ENCODE results near the gene SPNS2.
"Not testable (repeated sequence)": the region's sequence is repeated elsewhere in the genome, so short reads cannot be mapped to it uniquely, and the experiment has no call there.

Gene SPNS2

DNA sequence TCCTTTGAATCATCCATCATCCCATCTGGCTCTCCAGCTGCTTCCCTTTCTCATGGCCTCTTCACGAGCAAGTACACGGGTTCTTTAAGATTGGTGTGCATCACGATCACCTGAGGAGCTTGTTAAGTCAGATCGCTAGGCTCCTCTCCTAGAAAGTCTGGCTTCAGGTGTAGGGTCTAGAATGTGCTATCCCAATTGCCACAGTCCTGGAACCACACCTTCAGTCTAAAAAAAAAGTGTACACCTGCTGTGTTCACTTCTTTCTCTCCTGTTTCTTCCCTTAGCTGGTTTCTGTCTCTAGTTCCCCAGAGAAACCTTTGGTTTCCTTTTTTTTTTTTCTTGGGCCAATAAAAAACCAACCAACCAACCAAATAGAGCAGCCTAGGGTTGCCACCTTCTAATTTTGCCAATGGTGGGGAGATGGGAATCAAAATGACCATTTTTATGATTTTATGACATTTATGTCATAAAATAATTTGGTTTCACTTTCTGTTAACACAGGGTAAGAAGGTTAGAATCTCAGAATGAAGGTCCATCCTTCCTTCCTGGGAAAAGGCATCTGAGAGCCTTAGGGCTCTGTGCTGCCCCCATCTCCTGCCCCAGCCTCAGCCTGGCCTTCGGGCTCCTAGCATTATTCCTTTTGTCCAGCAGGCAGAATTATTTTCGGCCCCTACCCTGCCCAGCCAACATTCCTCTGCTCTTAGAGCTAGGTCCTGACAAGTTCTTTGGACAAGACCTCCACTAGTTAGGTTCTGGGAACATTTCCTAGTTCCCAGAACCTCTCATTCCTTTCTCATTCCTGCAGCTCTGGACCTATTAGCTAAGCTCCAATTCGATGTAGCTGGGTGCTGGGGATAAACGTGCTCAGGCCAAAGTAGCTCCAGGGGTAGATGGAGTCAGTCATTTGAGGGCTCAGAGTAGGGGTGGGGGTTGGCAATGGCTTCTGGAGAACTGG lies 63.6 kb downstream of the SPNS2 start:
- H3K27ac Mint-ChIP-seq: no peak overlapping the region
- H3K4me3 Mint-ChIP-seq: no peak overlapping the region
- ATAC-seq (no peak), DNase-seq (no peak)
- peaks cover 34% of the 10 kb centered on the region for H3K4me1 Mint-ChIP-seq
- H3K36me3 Mint-ChIP-seq (ENCODE audit: low read depth): no peaks in the 10 kb centered on the region
- H3K27me3 Mint-ChIP-seq: no peaks in the 10 kb centered on the region
- H3K9me3 Mint-ChIP-seq: no peaks in the 10 kb centered on the region

DNA sequence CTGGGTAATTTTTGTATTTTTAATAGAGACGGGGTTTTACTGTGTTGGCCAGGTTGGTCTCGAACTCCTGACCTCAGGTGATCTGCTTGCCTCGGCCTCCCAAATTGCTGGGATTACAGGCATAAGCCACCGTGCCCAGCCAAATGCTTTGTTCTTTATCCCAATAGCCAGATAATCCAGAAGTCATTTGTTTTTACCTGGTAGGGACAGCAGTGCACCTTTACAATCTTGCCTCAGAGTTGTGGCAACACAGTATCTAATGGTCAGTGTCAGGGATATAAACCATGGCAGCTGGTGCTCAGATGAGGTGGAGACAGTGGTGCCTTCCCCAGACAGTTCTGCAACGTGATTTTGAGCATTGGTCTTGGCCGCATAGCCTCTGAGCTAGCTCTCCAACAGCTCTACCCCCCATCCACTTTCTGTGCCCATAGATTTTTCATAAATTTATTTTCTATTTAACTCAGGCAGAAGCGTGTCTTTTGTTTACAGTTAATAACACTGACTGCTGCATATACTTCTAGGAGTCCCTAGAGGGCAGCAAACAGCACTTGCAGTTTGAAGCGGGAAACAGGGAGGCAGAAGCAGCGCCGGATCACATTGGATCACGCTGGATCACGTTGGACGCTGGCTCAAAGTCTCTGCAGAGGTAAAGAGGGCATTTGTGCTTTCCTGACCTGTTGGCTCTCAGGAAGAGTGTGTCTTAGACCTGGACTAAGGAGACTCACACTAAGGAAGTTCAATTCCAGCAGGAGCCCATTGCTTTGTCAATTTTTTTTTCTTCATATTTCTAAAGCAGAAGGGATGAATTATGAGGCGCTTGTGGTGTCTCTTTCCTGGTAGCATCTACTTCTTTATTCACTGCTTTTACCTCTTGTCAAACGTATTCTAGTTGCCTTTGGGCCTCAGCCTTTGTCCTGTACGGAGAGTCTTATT lies 66.8 kb downstream of the SPNS2 start:
- Mint-ChIP-seq H3K27me3 (peaks cover 3% of the 10 kb centered on the region), H3K9me3 (no peaks in the 10 kb centered on the region), H3K27ac (peak overlapping the region; percentile 5), H3K36me3 (ENCODE audit: low read depth) (no peaks in the 10 kb centered on the region), H3K4me3 (no peak overlapping the region), H3K4me1 (peaks cover 33% of the 10 kb centered on the region)
- DNase-seq (peak; percentile 52), ATAC-seq (no peak)

- DNase-seq (peak; percentile 62), ATAC-seq (peak; percentile 67)
- no peaks in the 10 kb centered on the region for H3K9me3 Mint-ChIP-seq
- no peaks in the 10 kb centered on the region for H3K36me3 Mint-ChIP-seq (ENCODE audit: low read depth)
- H3K4me3 Mint-ChIP-seq: no peak overlapping the region
- peaks cover 28% of the 10 kb centered on the region for H3K4me1 Mint-ChIP-seq
- no peak overlapping the region for H3K27ac Mint-ChIP-seq
- peaks cover 3% of the 10 kb centered on the region for H3K27me3 Mint-ChIP-seq
Measured at GRCh38 chr17:4566785-4567184, 68.1 kb downstream of the SPNS2 start.

GRCh38 chr17:4569591-4569990 lies 70.9 kb downstream of the SPNS2 start:
- Mint-ChIP-seq H3K4me1 (peaks cover 20% of the 10 kb centered on the region), H3K27me3 (peaks cover 9% of the 10 kb centered on the region), H3K27ac (no peak overlapping the region), H3K9me3 (no peaks in the 10 kb centered on the region), H3K4me3 (no peak overlapping the region), H3K36me3 (ENCODE audit: low read depth) (no peaks in the 10 kb centered on the region)
- DNase-seq (no peak), ATAC-seq (no peak)

DNA sequence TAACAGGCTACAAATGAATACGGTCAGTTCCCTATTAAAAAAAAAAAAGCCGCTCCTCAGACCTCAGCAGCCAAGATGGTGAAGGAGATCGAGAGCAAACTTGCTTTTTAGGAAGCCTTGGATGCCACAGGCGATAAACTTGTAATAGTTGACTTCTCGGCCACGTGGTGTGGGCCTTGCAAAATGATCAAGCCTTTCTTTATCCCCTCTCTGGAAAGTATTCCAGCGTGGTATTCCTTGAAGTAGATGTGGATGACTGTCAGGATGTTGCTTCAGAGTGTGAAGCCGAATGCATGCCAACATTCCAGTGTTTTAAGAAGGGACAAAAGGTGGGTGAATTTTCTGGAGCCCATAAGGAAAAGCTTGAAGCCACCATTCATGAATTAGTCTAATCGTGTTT lies 73.5 kb downstream of the SPNS2 start:
- Mint-ChIP-seq H3K4me1 (peaks cover 13% of the 10 kb centered on the region), H3K4me3 (no peak overlapping the region), H3K36me3 (ENCODE audit: low read depth) (no peaks in the 10 kb centered on the region), H3K27me3 (peaks cover 14% of the 10 kb centered on the region), H3K9me3 (no peaks in the 10 kb centered on the region), H3K27ac (no peak overlapping the region)
- no peak for ATAC-seq
- DNase-seq: no peak

DNA sequence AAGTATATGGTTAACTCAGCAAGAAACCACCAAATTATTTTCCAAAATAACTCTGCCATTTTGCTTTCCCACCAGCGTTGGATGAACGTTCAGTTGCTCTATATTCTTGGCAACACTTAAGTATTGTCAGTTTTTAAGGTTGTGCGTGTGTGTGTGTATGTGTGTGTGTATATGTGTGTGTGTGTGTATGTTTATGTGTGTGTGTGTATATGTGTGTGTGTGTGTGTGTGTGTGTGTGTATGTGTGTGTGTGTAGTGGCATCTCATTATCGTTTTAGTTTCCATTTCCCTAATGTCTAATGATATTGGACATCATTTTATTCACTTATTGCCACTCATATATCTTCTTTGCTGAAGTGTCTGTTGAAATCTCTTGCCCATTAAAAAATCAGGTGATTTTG lies 74.4 kb downstream of the SPNS2 start:
- H3K27ac Mint-ChIP-seq: no peak overlapping the region
- H3K27me3 Mint-ChIP-seq: peaks cover 14% of the 10 kb centered on the region
- no peaks in the 10 kb centered on the region for H3K36me3 Mint-ChIP-seq (ENCODE audit: low read depth)
- no peaks in the 10 kb centered on the region for H3K9me3 Mint-ChIP-seq
- H3K4me3 Mint-ChIP-seq: no peak overlapping the region
- peaks cover 13% of the 10 kb centered on the region for H3K4me1 Mint-ChIP-seq
- DNase-seq (no peak), ATAC-seq (no peak)

DNA sequence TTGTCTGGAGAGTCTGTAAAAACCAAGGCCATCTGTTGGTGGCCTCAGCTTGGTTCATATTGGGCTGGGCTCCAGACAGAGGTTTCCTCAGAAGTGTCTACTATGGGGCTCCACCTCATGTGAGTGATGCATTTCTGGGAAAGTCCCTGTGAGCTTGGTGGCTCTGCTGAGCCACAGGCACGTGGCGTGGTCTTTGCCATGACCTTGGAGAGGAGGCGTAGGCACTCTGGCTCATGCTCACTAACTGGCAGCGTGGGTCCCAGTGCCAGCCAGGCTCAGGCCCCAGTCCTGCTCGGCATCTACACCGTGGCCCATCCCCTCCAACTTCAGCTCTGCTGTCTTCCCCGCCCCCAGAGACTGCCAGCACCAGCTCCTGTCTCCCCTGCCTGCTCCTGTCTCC lies 75.0 kb downstream of the SPNS2 start:
- Mint-ChIP-seq H3K9me3 (no peaks in the 10 kb centered on the region), H3K4me3 (no peak overlapping the region), H3K4me1 (peaks cover 13% of the 10 kb centered on the region), H3K27me3 (peaks cover 14% of the 10 kb centered on the region), H3K36me3 (ENCODE audit: low read depth) (no peaks in the 10 kb centered on the region), H3K27ac (no peak overlapping the region)
- DNase-seq: peak; percentile 66
- peak; percentile 99 for ATAC-seq

GRCh38 chr17:4574448-4575045 lies 75.9 kb downstream of the SPNS2 start:
- Mint-ChIP-seq H3K27ac (no peak overlapping the region), H3K4me3 (no peak overlapping the region), H3K4me1 (peaks cover 13% of the 10 kb centered on the region), H3K9me3 (no peaks in the 10 kb centered on the region), H3K27me3 (peaks cover 11% of the 10 kb centered on the region), H3K36me3 (ENCODE audit: low read depth) (no peaks in the 10 kb centered on the region)
- DNase-seq (no peak), ATAC-seq (no peak)

GRCh38 chr17:4576161-4576558 lies 77.5 kb downstream of the SPNS2 start:
- Mint-ChIP-seq H3K27ac (no peak overlapping the region), H3K4me1 (peaks cover 13% of the 10 kb centered on the region), H3K4me3 (no peak overlapping the region), H3K36me3 (ENCODE audit: low read depth) (no peaks in the 10 kb centered on the region), H3K27me3 (peaks cover 13% of the 10 kb centered on the region), H3K9me3 (no peaks in the 10 kb centered on the region)
- DNase-seq: no peak
- ATAC-seq: no peak

DNA sequence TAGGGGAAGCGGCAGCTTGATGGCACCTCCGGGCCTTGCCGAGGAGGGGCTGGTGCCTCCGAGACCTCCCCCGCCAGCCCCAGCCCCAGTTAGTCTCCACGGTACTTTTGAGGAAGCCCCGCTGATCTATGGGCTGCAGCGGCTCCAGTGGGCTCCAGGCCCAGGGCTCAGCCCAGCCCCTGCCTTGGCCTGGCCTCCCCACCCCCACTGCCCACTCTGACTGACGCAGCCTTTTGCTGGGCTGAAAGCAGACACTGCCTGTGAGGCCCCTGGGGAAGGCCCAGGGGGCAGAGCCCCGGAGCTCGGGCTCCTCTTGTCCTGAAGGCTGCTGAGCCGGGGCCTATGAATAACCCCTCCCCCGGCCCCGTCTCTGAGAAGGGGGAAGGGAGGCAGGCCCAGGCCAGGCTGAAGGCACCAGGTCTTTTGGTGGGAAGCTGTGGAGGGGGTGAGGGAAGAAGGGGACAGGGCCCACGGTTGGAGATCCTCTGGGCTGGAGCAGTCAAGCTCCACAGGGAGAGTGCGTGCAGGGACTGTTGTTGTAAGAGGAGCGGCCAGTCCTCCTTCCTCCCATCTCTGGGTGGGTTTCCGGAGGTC lies 78.1 kb downstream of the SPNS2 start:
- DNase-seq: no peak
- ATAC-seq: no peak

GRCh38 chr17:4577386-4577993 lies 78.8 kb downstream of the SPNS2 start:
- Mint-ChIP-seq H3K9me3 (no peaks in the 10 kb centered on the region), H3K4me3 (no peak overlapping the region), H3K27ac (no peak overlapping the region), H3K4me1 (peaks cover 13% of the 10 kb centered on the region), H3K36me3 (ENCODE audit: low read depth) (no peaks in the 10 kb centered on the region), H3K27me3 (peaks cover 16% of the 10 kb centered on the region)
- DNase-seq (no peak), ATAC-seq (no peak)

More for the DNA sequence above, 78.1 kb downstream of the SPNS2 start:
- Mint-ChIP-seq H3K9me3 (no peaks in the 10 kb centered on the region), H3K36me3 (ENCODE audit: low read depth) (no peaks in the 10 kb centered on the region), H3K4me1 (peaks cover 13% of the 10 kb centered on the region), H3K27ac (no peak overlapping the region), H3K27me3 (peaks cover 18% of the 10 kb centered on the region), H3K4me3 (no peak overlapping the region)

DNA sequence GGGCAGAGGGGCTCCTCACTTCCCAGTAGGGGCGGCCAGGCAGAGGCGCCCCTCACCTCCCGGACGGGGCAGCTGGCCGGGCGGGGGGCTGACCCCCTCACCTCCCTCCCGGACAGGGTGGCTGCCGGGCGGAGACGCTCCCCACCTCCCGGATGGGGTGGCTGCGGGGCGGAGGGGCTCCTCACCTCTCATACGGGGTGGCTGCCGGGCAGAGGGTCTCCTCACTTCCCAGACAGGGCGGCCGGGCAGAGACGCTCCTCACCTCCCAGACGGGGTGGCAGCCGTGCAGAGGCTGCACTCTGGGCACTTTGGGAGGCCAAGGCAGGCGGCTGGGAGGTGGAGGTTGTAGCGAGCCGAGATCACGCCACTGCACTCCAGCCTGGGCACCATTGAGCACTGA lies 79.7 kb downstream of the SPNS2 start:
- not testable (repeated sequence) for DNase-seq; H3K4me3 Mint-ChIP-seq; H3K9me3 Mint-ChIP-seq; ATAC-seq; H3K4me1 Mint-ChIP-seq; H3K36me3 Mint-ChIP-seq (ENCODE audit: low read depth); H3K27ac Mint-ChIP-seq
- peaks cover 23% of the 10 kb centered on the region for H3K27me3 Mint-ChIP-seq

DNA sequence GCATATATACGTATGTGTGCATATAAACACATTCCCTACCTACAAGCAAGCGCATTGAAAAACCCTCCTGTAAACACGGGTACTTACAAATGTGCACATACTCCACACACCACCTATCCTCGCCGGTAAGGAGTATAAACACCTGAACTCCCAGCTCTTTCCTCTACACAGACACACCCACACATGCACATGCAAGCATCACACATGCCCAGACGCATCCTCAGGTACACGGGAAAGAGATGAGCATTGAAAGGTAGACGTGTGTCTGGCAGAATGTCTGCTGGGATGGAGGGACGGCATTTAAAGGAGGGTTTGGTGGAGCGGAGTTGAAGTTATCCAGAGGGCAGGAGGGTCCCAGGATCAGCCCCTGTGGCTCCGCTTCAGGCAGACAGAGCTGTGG lies 81.0 kb downstream of the SPNS2 start:
- ATAC-seq (no peak), DNase-seq (no peak)
- H3K27ac Mint-ChIP-seq: no peak overlapping the region
- peaks cover 5% of the 10 kb centered on the region for H3K4me1 Mint-ChIP-seq
- no peak overlapping the region for H3K4me3 Mint-ChIP-seq
- no peaks in the 10 kb centered on the region for H3K9me3 Mint-ChIP-seq
- no peaks in the 10 kb centered on the region for H3K36me3 Mint-ChIP-seq (ENCODE audit: low read depth)
- H3K27me3 Mint-ChIP-seq: peaks cover 30% of the 10 kb centered on the region

- peaks cover 5% of the 10 kb centered on the region for H3K4me1 Mint-ChIP-seq
- no peak overlapping the region for H3K4me3 Mint-ChIP-seq
- peaks cover 33% of the 10 kb centered on the region for H3K27me3 Mint-ChIP-seq
- H3K9me3 Mint-ChIP-seq: no peaks in the 10 kb centered on the region
- ATAC-seq (no peak), DNase-seq (no peak)
- H3K36me3 Mint-ChIP-seq (ENCODE audit: low read depth): no peaks in the 10 kb centered on the region
- H3K27ac Mint-ChIP-seq: no peak overlapping the region
Measured at GRCh38 chr17:4580291-4580690, 81.6 kb downstream of the SPNS2 start.

All from activated naive CD8-positive, alpha-beta T cell treated with anti-CD3 and anti-CD28 coated beads, Interleukin-2, amount 50 U/mL, for 24 hours (primary cell).